Large intestine (tissue), 3 donors: ENCODE data around the gene AP2B1. TPM values are rescaled to one million over a fixed set of nuclear protein-coding genes. Genes with fewer than 3 reads are reported as not detected.
"Not testable (repeated sequence)": the region's sequence is repeated elsewhere in the genome, so short reads cannot be mapped to it uniquely, and the experiment has no call there.

ENCODE experiments used
- DNase-seq, 2 donors: peaks; one replicate each; pipeline versions ENCODE4 v3.0.0 to v3.0.0-alpha.2; 2013
- H3K27ac ChIP-seq: one replicate; pipeline ENCODE4 v1.5.1; 2013; ENCODE audit warnings: low read length
- H3K27me3 ChIP-seq: 2 replicates; pipeline ENCODE4 v1.6.1; 2013; ENCODE audit warnings: low read length; ENCODE audit not compliant: control insufficient read depth, insufficient read depth
- H3K36me3 ChIP-seq: 2 replicates; pipeline ENCODE4 v1.6.1; 2013; ENCODE audit warnings: low read length; ENCODE audit not compliant: control insufficient read depth, insufficient read depth
- H3K4me1 ChIP-seq: one replicate; pipeline ENCODE4 v1.6.1; 2013; ENCODE audit warnings: low read length; ENCODE audit not compliant: control insufficient read depth, insufficient read depth
- H3K4me3 ChIP-seq: one replicate; pipeline ENCODE4 v1.5.1; 2013; ENCODE audit warnings: low read length
- H3K9me3 ChIP-seq: one replicate; pipeline ENCODE4 v1.6.1; 2013; ENCODE audit warnings: mild to moderate bottlenecking, low read depth, low read length, moderate library complexity; ENCODE audit not compliant: control insufficient read depth
- WGBS: methylation state at CpG from one replicate; pipeline ENCODE4 v1.1.5; 2013; ENCODE audit warnings: low lambda C conversion rate; ENCODE audit not compliant: insufficient coverage; 5-methylcytosine and 5-hydroxymethylcytosine counted together
- polyA plus RNA-seq: library from polyadenylated mRNA; unstranded; fragments of 120-200 nt; gene quantifications from one replicate; pipeline ENCODE4 v1.2.1, GENCODE V29; 2013

AP2B1 gene
- polyA plus RNA-seq, 1 donor = 89.5 TPM

DNA sequence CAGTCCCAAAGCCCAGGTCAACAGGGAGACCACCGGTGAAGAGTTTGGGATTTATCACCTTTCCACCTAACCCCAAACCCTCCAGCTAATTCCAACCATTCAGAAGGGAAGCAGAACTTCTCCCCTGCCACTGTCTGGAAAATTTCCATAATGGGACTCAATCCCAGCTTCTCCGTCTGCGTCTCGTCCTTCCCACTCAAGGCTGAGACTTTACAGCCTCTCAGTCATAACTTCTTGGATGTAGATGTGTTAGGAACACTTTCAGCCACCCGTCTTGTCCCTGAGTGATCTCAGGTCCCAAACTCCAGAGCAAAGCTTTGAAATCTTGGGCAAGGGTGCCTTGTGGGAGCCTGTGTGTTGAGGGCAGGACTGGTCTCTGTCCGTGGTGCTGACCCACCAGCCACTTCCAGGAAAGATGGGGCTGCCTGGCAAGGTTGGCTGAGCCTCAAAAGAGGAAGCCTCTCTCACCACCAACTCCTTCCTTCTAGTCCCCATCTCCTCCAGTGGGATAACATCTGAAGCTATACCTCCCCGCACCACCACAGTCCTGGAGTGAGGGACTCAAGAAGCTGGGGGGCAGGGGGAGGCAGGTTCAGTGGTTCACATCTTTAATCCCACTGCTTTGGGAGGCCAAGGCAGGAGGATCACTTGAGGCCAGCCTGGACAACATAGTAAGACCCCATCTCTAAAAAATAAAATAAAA, 156.7 kb downstream of the AP2B1 start:
- Histone ChIP-seq H3K9me3 (peaks cover 5% of the 10 kb centered on the region), H3K27ac (no peak overlapping the region), H3K36me3 (no peaks in the 10 kb centered on the region), H3K27me3 (peaks cover 47% of the 10 kb centered on the region), H3K4me3 (no peak overlapping the region), H3K4me1 (peaks cover 2% of the 10 kb centered on the region)
- DNase-seq = no peak
- WGBS = no CpG with 5 or more reads among the region's 7 CpGs

DNA sequence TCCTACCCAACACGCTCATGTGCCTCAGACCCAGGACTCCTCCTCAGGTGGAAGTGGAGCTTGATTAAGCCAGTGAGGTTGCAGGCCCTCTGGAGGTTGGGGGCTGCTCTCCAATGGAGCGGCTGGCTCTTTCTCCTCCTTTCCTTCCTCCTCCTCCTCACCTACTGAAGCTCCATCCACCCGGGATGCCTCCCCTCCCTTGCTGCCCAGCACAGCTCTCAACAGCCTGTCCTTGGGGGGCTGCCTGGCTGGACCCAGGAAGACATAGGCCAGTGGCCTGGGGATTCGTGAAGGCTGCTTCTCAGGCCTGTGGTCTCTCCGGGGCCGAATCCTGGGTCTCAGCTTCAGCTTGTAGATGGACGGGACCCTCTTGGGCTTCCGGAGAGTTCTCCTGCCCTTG, 157.7 kb downstream of the AP2B1 start:
- peaks cover 58% of the 10 kb centered on the region for H3K27me3 ChIP-seq
- no peak overlapping the region for H3K27ac ChIP-seq
- H3K4me3 ChIP-seq = no peak overlapping the region
- H3K9me3 ChIP-seq = peaks cover 5% of the 10 kb centered on the region
- no peaks in the 10 kb centered on the region for H3K36me3 ChIP-seq
- no peak for DNase-seq
- H3K4me1 ChIP-seq = peaks cover 2% of the 10 kb centered on the region
- no CpG with 5 or more reads among the region's 8 CpGs for WGBS

DNA sequence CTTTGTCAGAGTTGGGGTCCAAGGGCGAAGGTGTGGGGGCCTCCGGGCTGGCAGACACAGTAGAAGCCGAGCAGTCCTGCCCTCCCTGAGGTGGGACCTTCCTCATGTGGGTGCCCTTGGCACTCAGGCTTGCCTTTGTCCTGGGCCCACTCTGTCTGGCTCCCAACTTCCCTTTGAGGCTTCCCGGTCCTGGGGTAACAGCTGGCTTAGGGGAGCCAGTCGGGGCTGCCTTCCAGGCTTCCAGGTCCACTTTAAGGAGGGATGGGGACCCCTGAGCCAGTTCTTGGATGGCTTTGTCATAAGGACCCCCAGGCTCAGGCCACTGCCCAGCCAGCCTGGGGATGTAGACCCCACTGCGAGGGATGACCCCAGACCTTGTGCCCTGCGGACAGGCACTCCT, 158.1 kb downstream of the AP2B1 start:
- Histone ChIP-seq H3K27ac (no peak overlapping the region), H3K9me3 (peaks cover 5% of the 10 kb centered on the region), H3K4me3 (no peak overlapping the region), H3K36me3 (no peaks in the 10 kb centered on the region), H3K27me3 (peaks cover 59% of the 10 kb centered on the region), H3K4me1 (peaks cover 4% of the 10 kb centered on the region)
- no CpG with 5 or more reads among the region's 7 CpGs for WGBS
- DNase-seq = no peak

DNA sequence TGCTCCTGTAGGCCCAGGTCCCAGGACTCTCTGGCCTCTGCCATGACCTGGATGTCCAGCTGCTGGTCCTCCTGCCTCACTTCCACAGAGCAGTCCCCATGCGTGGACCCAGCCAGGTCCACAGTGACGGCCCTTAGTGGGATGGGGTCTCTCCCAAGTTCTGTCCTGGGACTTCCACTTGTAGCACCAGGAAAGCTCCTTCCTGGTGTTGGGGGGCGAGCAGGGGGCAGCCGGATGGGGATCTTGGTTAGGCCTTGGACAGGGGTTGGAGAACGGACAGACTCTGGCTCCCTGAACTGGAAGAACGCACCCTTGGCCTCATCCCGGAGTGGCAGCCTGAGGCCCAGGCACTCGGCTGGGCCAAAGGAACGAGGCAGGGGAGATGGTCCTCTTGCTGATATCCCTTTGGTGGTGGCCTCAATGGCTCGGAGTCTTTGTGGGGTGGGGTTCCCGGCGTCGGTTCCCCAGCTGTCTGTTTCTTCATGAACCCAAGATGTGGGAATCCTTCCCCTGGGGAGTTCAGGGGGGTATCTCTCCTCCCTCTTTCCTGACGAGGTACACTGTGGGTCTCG, 158.7 kb downstream of the AP2B1 start:
- no peak overlapping the region for H3K4me3 ChIP-seq
- H3K27ac ChIP-seq = no peak overlapping the region
- H3K4me1 ChIP-seq = peaks cover 4% of the 10 kb centered on the region
- WGBS = no CpG with 5 or more reads among the region's 15 CpGs
- no peaks in the 10 kb centered on the region for H3K36me3 ChIP-seq
- H3K27me3 ChIP-seq = peaks cover 59% of the 10 kb centered on the region
- peaks cover 3% of the 10 kb centered on the region for H3K9me3 ChIP-seq
- no peak for DNase-seq

DNA sequence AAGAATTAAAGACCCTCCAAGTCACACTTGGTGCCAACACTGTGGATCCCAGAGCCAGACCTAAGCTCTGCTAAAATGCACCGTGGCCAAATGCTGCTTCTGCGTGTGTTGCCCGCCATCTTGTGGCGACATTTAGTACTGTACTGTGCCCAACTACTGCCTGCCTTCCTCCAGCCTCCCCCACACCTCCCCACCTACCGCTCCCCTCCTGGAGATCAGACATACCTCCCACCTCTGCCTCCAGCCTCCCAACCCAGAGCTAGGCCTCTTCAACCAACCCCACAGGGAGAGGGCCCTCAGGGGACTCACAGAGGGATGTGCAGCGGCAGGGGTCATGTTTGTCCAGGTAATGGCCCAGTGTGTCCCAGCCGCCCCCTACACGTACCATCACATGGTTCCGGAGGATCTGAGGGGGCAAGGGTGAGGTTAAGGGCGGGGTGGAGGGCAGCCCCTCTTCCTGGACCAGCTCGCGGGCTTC, 160.5 kb downstream of the AP2B1 start:
- Histone ChIP-seq H3K4me3 (no peak overlapping the region), H3K27me3 (peaks cover 49% of the 10 kb centered on the region), H3K27ac (no peak overlapping the region), H3K36me3 (no peaks in the 10 kb centered on the region), H3K4me1 (peaks cover 2% of the 10 kb centered on the region), H3K9me3 (no peaks in the 10 kb centered on the region)
- no CpG with 5 or more reads among the region's 12 CpGs for whole genome bisulfite sequencing
- DNase-seq = peak; percentile 45 to 57

DNA sequence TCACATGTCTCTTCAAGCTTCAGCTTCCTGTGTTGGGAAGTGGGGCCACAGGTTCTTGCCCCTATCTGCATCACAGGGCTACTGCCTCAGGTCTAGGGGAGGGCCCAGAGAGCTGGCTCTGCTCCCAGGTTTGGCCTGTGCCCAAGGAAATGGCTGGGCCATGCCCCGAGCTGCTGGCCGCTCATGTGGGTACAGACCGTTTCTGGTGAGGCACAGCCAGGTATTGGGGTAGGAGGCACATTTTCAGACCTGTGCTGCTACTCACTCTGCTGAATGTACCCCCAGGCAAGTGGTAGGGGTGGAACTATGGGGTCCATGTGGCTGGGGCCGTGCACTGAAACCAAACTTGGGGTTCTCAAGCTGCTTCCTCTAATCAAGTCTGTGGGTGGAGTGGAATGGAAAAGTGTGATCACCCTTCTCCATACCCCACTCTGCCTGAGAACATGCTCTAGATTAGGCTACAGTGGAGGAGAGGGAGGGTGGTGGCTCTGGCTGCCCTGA, 161.3 kb downstream of the AP2B1 start:
- no peaks in the 10 kb centered on the region for H3K9me3 ChIP-seq
- H3K27me3 ChIP-seq = peaks cover 50% of the 10 kb centered on the region
- no peak for DNase-seq
- no peaks in the 10 kb centered on the region for H3K36me3 ChIP-seq
- no peak overlapping the region for H3K4me3 ChIP-seq
- H3K4me1 ChIP-seq = peaks cover 2% of the 10 kb centered on the region
- H3K27ac ChIP-seq = no peak overlapping the region
- WGBS = no CpG with 5 or more reads among the region's 4 CpGs

DNA sequence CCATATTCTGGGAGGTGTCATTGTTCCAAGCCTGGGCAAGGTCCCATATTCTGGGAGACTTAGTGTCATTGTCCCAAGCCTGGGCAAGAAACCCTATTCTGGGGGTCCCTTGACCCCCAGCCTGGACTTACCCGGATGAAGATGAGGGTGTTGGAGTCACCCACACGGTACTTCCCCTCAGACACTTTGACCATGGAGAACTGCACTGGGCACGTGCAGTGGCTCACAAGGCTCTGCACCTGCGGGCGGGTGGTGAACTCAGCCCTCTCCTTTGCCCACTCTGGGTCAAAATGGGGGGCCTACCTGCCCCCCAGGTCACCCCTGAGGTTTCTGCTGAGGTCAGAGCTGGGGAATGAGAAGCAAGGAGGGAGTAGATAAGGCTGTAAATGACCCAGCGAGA, 161.9 kb downstream of the AP2B1 start:
- Histone ChIP-seq H3K27ac (no peak overlapping the region), H3K36me3 (no peaks in the 10 kb centered on the region), H3K27me3 (peaks cover 48% of the 10 kb centered on the region), H3K4me3 (no peak overlapping the region), H3K4me1 (peaks cover 2% of the 10 kb centered on the region), H3K9me3 (no peaks in the 10 kb centered on the region)
- WGBS = no CpG with 5 or more reads among the region's 6 CpGs
- no peak for DNase-seq

DNA sequence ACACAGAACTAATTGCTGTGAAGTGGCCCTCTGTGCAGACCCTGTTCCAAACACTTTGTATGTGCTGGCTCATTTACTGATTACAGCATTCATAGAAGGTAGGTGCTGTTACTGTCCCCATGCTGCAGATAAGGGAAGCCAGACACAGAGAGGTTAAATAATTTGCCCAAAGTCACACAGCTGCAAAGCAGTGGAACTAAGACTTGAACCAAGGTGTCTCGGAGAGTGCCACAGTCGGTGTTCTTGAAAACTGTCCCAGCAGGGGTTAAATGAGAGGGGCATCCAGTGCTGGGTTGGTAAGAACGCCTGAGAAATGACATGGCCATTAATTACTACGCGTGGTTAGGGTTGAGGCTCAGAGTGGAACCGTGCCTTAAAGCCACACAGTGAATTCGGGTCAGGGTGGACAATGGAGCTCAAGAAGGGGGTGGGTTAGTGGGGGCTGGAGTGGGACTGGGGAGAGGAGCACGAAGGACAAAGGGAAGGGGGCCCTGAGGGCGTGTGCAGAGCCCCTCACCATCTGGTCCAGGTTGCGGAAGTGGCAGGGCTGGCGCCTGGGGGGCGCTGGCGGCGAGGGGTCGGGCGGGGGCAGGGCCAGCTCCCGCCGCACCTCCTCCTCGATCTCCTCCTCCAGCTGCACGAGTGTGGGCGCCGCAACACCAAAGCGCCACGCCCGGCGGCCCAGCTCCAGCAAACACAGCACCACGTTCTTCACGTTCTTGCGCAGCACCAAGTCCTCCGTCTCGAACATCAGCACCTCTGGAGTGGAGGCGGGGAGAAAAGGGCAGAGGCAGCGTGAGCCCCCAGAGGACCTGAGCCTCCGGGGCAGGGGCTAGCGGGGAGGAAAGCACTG, 162.7 kb downstream of the AP2B1 start:
- WGBS = no CpG with 5 or more reads among the region's 35 CpGs
- no peak overlapping the region for H3K27ac ChIP-seq
- peaks cover 48% of the 10 kb centered on the region for H3K27me3 ChIP-seq
- H3K4me1 ChIP-seq = peaks cover 2% of the 10 kb centered on the region
- H3K36me3 ChIP-seq = no peaks in the 10 kb centered on the region
- H3K9me3 ChIP-seq = no peaks in the 10 kb centered on the region
- H3K4me3 ChIP-seq = no peak overlapping the region
- DNase-seq = no peak

DNA sequence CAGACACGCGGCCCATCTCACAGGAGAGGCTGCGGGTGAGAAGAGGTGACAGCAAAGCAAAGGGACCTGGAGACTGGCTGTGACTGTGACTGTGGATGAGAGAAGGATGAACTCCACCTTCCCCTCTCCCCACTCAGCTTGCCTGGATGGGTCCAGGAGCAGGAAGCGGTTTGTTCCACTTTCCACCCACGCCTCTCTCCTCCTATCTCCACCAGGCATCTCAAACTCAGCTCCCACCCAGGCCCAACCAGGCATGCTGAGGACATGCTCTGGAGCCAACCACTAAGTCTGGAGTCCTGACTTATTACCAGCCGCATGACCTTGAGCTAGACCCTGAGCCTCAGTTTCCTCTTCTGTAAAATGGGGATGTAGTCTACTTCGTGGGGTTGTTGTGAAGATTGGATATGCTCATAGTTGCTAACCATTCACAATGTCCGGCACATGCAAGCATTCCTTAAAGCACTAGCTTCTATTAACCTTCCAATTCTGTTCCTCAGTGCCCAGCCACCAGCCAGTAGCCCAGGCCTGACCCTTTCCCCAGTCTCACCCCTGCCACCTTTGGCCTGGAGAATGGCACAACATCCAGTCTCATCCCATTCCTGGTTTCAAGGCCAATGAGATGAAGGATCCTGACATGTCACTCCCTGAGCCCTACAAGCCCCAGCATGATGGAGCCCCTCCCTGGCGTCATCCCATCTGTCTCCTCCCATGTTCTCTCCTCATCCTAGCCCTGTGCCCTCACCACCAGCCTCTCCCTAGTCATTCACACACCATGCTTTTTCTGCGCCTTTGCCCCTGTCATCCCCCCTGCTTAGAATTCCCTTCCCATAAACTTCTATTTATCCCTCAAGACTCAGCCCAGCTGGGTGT, 163.6 kb downstream of the AP2B1 start:
- Histone ChIP-seq H3K27ac (no peak overlapping the region), H3K36me3 (no peaks in the 10 kb centered on the region), H3K27me3 (peaks cover 48% of the 10 kb centered on the region), H3K9me3 (no peaks in the 10 kb centered on the region), H3K4me3 (no peak overlapping the region), H3K4me1 (peaks cover 2% of the 10 kb centered on the region)
- no CpG with 5 or more reads among the region's 10 CpGs for WGBS
- DNase-seq = no peak

DNA sequence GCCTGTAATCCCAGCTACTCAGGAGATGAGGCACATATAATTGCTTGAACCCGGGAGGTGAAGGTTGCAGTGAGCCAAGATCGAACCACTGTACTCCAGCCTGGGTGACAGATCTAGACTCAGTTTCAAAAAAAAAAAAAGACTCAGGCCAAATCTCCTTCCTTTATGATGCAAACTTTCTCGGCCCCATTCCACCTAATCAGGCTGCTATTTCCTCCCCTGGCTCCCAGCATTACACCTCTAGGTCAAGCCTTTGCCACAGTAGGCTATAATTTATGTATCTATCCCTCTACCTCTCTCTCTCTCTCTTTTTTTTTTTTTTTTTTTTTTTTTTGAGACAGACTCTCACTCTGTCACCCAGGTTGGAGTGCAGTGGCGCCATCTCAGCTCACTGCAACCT, 164.4 kb downstream of the AP2B1 start:
- not testable (repeated sequence) for H3K27ac ChIP-seq, H3K36me3 ChIP-seq, H3K4me1 ChIP-seq, H3K4me3 ChIP-seq, DNase-seq, H3K9me3 ChIP-seq
- WGBS = no CpG with 5 or more reads among the region's 4 CpGs
- peaks cover 45% of the 10 kb centered on the region for H3K27me3 ChIP-seq
